ENCODE measurements around the gene AK5. TPM values are rescaled to one million over a fixed set of nuclear protein-coding genes. Genes with fewer than 3 reads are reported as not detected.

The AK5 gene
- total and polyA plus RNA-seq, 5 experiments from 2014 or later: 35.9 to 58.9 (median 42.9) TPM

GRCh38 chr1:77540501-77541161 lies 258.8 kb downstream of the AK5 start:
- Mint-ChIP-seq H3K4me1 (peaks cover 0 to 6% (median 0%) of the 10 kb centered on the region in 4 donors), H3K36me3 (peaks cover 6 to 58% (median 28%) of the 10 kb centered on the region in 3 donors), H3K9me3 (no peaks in the 10 kb centered on the region), H3K4me3 (no peak overlapping the region), H3K27ac (peak overlapping the region in 2 of 10 donors; percentile 19 to 43), H3K27me3 (no peaks in the 10 kb centered on the region)
- no peak for DNase-seq
- no peak for ATAC-seq
- POLR2A ChIA-PET: no interaction called here

GRCh38 chr1:77541162-77541545 lies 259.3 kb downstream of the AK5 start:
- ATAC-seq (no peak), DNase-seq (no peak)
- Mint-ChIP-seq H3K27ac (peak overlapping the region in 2 of 10 donors; percentile 19 to 43), H3K36me3 (peaks cover 11 to 60% (median 29%) of the 10 kb centered on the region in 3 donors), H3K27me3 (no peaks in the 10 kb centered on the region), H3K4me1 (peaks cover 0 to 6% (median 2%) of the 10 kb centered on the region in 4 donors), H3K9me3 (no peaks in the 10 kb centered on the region), H3K4me3 (no peak overlapping the region)
- POLR2A ChIA-PET: no interaction called here

- peaks cover 0 to 6% (median 2%) of the 10 kb centered on the region in 4 donors for H3K4me1 Mint-ChIP-seq
- H3K27me3 Mint-ChIP-seq: no peaks in the 10 kb centered on the region
- POLR2A ChIA-PET: no interaction called here
- H3K27ac Mint-ChIP-seq: no peak overlapping the region
- H3K4me3 Mint-ChIP-seq: no peak overlapping the region
- peaks cover 7 to 49% (median 26%) of the 10 kb centered on the region in 3 donors for H3K36me3 Mint-ChIP-seq
- no peak for DNase-seq
- no peaks in the 10 kb centered on the region for H3K9me3 Mint-ChIP-seq
- no peak for ATAC-seq
Measured at GRCh38 chr1:77542813-77543420, 261.1 kb downstream of the AK5 start.

- H3K9me3 Mint-ChIP-seq: no peaks in the 10 kb centered on the region
- POLR2A ChIA-PET: no interaction called here
- peaks cover 7 to 49% (median 24%) of the 10 kb centered on the region in 3 donors for H3K36me3 Mint-ChIP-seq
- no peak overlapping the region for H3K27ac Mint-ChIP-seq
- DNase-seq (no peak), ATAC-seq (no peak)
- H3K27me3 Mint-ChIP-seq: no peaks in the 10 kb centered on the region
- H3K4me3 Mint-ChIP-seq: no peak overlapping the region
- H3K4me1 Mint-ChIP-seq: peaks cover 0 to 6% (median 2%) of the 10 kb centered on the region in 4 donors
Measured at GRCh38 chr1:77543822-77544448, 262.1 kb downstream of the AK5 start.

GRCh38 chr1:77544845-77545244 lies 263.0 kb downstream of the AK5 start:
- POLR2A ChIA-PET: no interaction called here
- Mint-ChIP-seq H3K4me1 (peaks cover 0 to 6% (median 2%) of the 10 kb centered on the region in 4 donors), H3K4me3 (no peak overlapping the region), H3K9me3 (no peaks in the 10 kb centered on the region), H3K27me3 (no peaks in the 10 kb centered on the region), H3K36me3 (peaks cover 7 to 49% (median 21%) of the 10 kb centered on the region in 3 donors), H3K27ac (no peak overlapping the region)
- ATAC-seq: no peak
- no peak for DNase-seq

- ATAC-seq: no peak
- DNase-seq: no peak
- Mint-ChIP-seq H3K9me3 (no peaks in the 10 kb centered on the region), H3K4me3 (no peak overlapping the region), H3K27ac (peak overlapping the region in 1 of 10 donors; percentile 44), H3K27me3 (no peaks in the 10 kb centered on the region), H3K4me1 (peaks cover 0 to 4% (median 2%) of the 10 kb centered on the region in 4 donors), H3K36me3 (peaks cover 7 to 42% (median 13%) of the 10 kb centered on the region in 3 donors)
- POLR2A ChIA-PET: no interaction called here
Measured at GRCh38 chr1:77545970-77546369, 264.2 kb downstream of the AK5 start.

- ATAC-seq (no peak), DNase-seq (no peak)
- Mint-ChIP-seq H3K36me3 (peaks cover 7 to 40% (median 13%) of the 10 kb centered on the region in 3 donors), H3K27ac (no peak overlapping the region), H3K27me3 (no peaks in the 10 kb centered on the region), H3K4me3 (no peak overlapping the region), H3K9me3 (no peaks in the 10 kb centered on the region), H3K4me1 (peaks cover 0 to 5% (median 0%) of the 10 kb centered on the region in 4 donors)
- POLR2A ChIA-PET: no interaction called here
Measured at GRCh38 chr1:77546890-77547289, 265.1 kb downstream of the AK5 start.

- peaks cover 7 to 42% (median 14%) of the 10 kb centered on the region in 3 donors for H3K36me3 Mint-ChIP-seq
- DNase-seq: no peak
- H3K4me1 Mint-ChIP-seq: peaks cover 0 to 5% (median 0%) of the 10 kb centered on the region in 4 donors
- H3K9me3 Mint-ChIP-seq: peaks cover 0 to 2% (median 0%) of the 10 kb centered on the region in 9 donors
- no peak overlapping the region for H3K4me3 Mint-ChIP-seq
- H3K27me3 Mint-ChIP-seq: no peaks in the 10 kb centered on the region
- H3K27ac Mint-ChIP-seq: peak overlapping the region in 1 of 10 donors; percentile 73
- no peak for ATAC-seq
- POLR2A ChIA-PET: no interaction called here
Measured at GRCh38 chr1:77548285-77548684, 266.5 kb downstream of the AK5 start.

GRCh38 chr1:77550135-77550534 lies 268.3 kb downstream of the AK5 start:
- H3K27me3 Mint-ChIP-seq: no peaks in the 10 kb centered on the region
- POLR2A ChIA-PET: interaction anchor here (0.7 kb wide), 1 partner anchor 239 kb away, joined by 4 read pairs; no protein-coding TSS in a partner anchor
- ATAC-seq: no peak
- no peak overlapping the region for H3K4me3 Mint-ChIP-seq
- peaks cover 0 to 5% (median under 1%) of the 10 kb centered on the region in 4 donors for H3K4me1 Mint-ChIP-seq
- no peak overlapping the region for H3K27ac Mint-ChIP-seq
- H3K9me3 Mint-ChIP-seq: peaks cover 0 to 2% (median 0%) of the 10 kb centered on the region in 9 donors
- DNase-seq: no peak
- peaks cover 7 to 42% (median 13%) of the 10 kb centered on the region in 3 donors for H3K36me3 Mint-ChIP-seq

- H3K27me3 Mint-ChIP-seq: no peaks in the 10 kb centered on the region
- DNase-seq (no peak), ATAC-seq (no peak)
- POLR2A ChIA-PET: no interaction called here
- peaks cover 0 to 33% (median 9%) of the 10 kb centered on the region in 3 donors for H3K36me3 Mint-ChIP-seq
- no peak overlapping the region for H3K4me3 Mint-ChIP-seq
- H3K4me1 Mint-ChIP-seq: peaks cover 6 to 14% (median 11%) of the 10 kb centered on the region in 4 donors
- peaks cover 0 to 2% (median 0%) of the 10 kb centered on the region in 9 donors for H3K9me3 Mint-ChIP-seq
- H3K27ac Mint-ChIP-seq: peak overlapping the region in 2 of 10 donors; percentile 46 to 65
Measured at GRCh38 chr1:77552626-77553025, 270.8 kb downstream of the AK5 start.

- no peak overlapping the region for H3K4me3 Mint-ChIP-seq
- POLR2A ChIA-PET: interaction anchor here (0.8 kb wide), 1 partner anchor 349 kb away, joined by 3 read pairs; no protein-coding TSS in a partner anchor
Measured at GRCh38 chr1:77553568-77554291, 271.9 kb downstream of the AK5 start.

GRCh38 chr1:77556045-77556444 lies 274.2 kb downstream of the AK5 start:
- POLR2A ChIA-PET: interaction anchor here (0.6 kb wide), 1 partner anchor 243 kb away, joined by 5 read pairs; no protein-coding TSS in a partner anchor
- no peak overlapping the region for H3K4me3 Mint-ChIP-seq
- H3K9me3 Mint-ChIP-seq: peaks cover 0 to 6% (median 0%) of the 10 kb centered on the region in 9 donors
- peaks cover 4 to 47% (median 22%) of the 10 kb centered on the region in 3 donors for H3K36me3 Mint-ChIP-seq
- ATAC-seq: no peak
- peak overlapping the region in 7 of 10 donors; percentile 5 to 86 (median 47) for H3K27ac Mint-ChIP-seq
- no peaks in the 10 kb centered on the region for H3K27me3 Mint-ChIP-seq
- DNase-seq: no peak
- peaks cover 6 to 16% (median 13%) of the 10 kb centered on the region in 4 donors for H3K4me1 Mint-ChIP-seq

More at GRCh38 chr1:77553568-77554291, 271.9 kb downstream of the AK5 start:
- no peak for ATAC-seq
- Mint-ChIP-seq H3K9me3 (peaks cover 0 to 6% (median 0%) of the 10 kb centered on the region in 9 donors), H3K27me3 (no peaks in the 10 kb centered on the region), H3K36me3 (peaks cover 0 to 35% (median 17%) of the 10 kb centered on the region in 3 donors), H3K4me1 (peaks cover 6 to 14% (median 11%) of the 10 kb centered on the region in 4 donors), H3K27ac (peak overlapping the region in 2 of 10 donors; percentile 57 to 58)
- no peak for DNase-seq

Measured in naive thymus-derived CD8-positive, alpha-beta T cell (primary cell).